ENCODE data around the gene WDR83. TPM values are rescaled to one million over a fixed set of nuclear protein-coding genes. Genes with fewer than 3 reads are reported as not detected.

Gene WDR83
- total RNA-seq, 6 experiments from 2014 or later: 8.6 to 13.3 (median 9.9) TPM

- Mint-ChIP-seq H3K27me3 (ENCODE audit: insufficient read depth) (peaks cover 4% of the 10 kb centered on the region), H3K27ac (no peak overlapping the region), H3K9me3 (peaks cover 88% of the 10 kb centered on the region), H3K36me3 (ENCODE audit: low read depth) (peaks cover 72% of the 10 kb centered on the region), H3K4me1 (ENCODE audit: low read depth) (0 out of 2 replicates have a peak, but pooled peaks cover 3% of the 10 kb centered on the region), H3K4me3 (no peak overlapping the region; the same call in 1 of the 2 replicates)
- TF ChIP-seq CTCF (IDR thresholded peaks at IDR 0.05): no peak
- peak; percentile 32 for DNase-seq
Measured at GRCh38 chr19:12628040-12629022, 38.3 kb upstream of the WDR83 start.

GRCh38 chr19:12629215-12629614 lies 37.4 kb upstream of the WDR83 start:
- DNase-seq: no peak
- H3K4me1 Mint-ChIP-seq (ENCODE audit: low read depth): no peaks in the 10 kb centered on the region
- TF ChIP-seq CTCF (IDR thresholded peaks at IDR 0.05): no peak
- H3K36me3 Mint-ChIP-seq (ENCODE audit: low read depth): peaks cover 74% of the 10 kb centered on the region
- H3K27me3 Mint-ChIP-seq (ENCODE audit: insufficient read depth): peaks cover 4% of the 10 kb centered on the region
- peaks cover 91% of the 10 kb centered on the region for H3K9me3 Mint-ChIP-seq
- no peak overlapping the region for H3K4me3 Mint-ChIP-seq
- H3K27ac Mint-ChIP-seq: no peak overlapping the region

GRCh38 chr19:12636631-12637030 lies 30.0 kb upstream of the WDR83 start:
- Mint-ChIP-seq H3K4me1 (ENCODE audit: low read depth) (peaks cover 7% of the 10 kb centered on the region; the same call in 1 of the 2 replicates), H3K4me3 (no peak overlapping the region), H3K36me3 (ENCODE audit: low read depth) (peaks cover 39% of the 10 kb centered on the region), H3K27me3 (ENCODE audit: insufficient read depth) (no peaks in the 10 kb centered on the region; the same call in 1 of the 2 replicates), H3K27ac (no peak overlapping the region), H3K9me3 (peaks cover 50% of the 10 kb centered on the region)
- no peak for TF ChIP-seq CTCF (IDR thresholded peaks at IDR 0.05)
- DNase-seq: no peak

- H3K9me3 Mint-ChIP-seq: peaks cover 39% of the 10 kb centered on the region
Measured at GRCh38 chr19:12638611-12639182, 27.9 kb upstream of the WDR83 start.

More at GRCh38 chr19:12638611-12639182, 27.9 kb upstream of the WDR83 start:
- H3K4me1 Mint-ChIP-seq (ENCODE audit: low read depth): peaks cover 7% of the 10 kb centered on the region; the same call in 1 of the 2 replicates
- TF ChIP-seq CTCF (IDR thresholded peaks at IDR 0.05): no peak
- H3K27ac Mint-ChIP-seq: no peak overlapping the region
- no peak overlapping the region for H3K4me3 Mint-ChIP-seq
- DNase-seq: no peak
- peaks cover 27% of the 10 kb centered on the region for H3K36me3 Mint-ChIP-seq (ENCODE audit: low read depth)
- H3K27me3 Mint-ChIP-seq (ENCODE audit: insufficient read depth): no peaks in the 10 kb centered on the region; the same call in 1 of the 2 replicates
